Left renal pelvis (tissue), 4 donors: Measurements from ENCODE around the gene TBC1D5. TPM values are rescaled to one million over a fixed set of nuclear protein-coding genes. Genes with fewer than 3 reads are reported as not detected.
"Not testable (repeated sequence)": the region's sequence is repeated elsewhere in the genome, so short reads cannot be mapped to it uniquely, and the experiment has no call there.

Source experiments
- DNase-seq, 4 donors: peaks; one replicate each; pipeline ENCODE4 v3.0.0-alpha.2; 2013; ENCODE audit warnings: low read depth in 4 of 4, low spot score in 3 of 4
- polyA plus RNA-seq, 4 donors: library from polyadenylated mRNA; unstranded; fragments of 120-200 nt; gene quantifications; one replicate each; pipeline ENCODE4 v1.2.1, GENCODE V29; 2013; ENCODE audit not compliant: insufficient read length in 4 of 4

TBC1D5 gene
- polyA plus RNA-seq, 4 donors = 43.0 to 58.2 (median 52.0) TPM

- DNase-seq = no peak
These were observed 17.5 kb downstream of the TBC1D5 start for GRCh38 chr3:17724948-17725347.

GRCh38 chr3:17724122-17724521 lies 18.3 kb downstream of the TBC1D5 start:
- no peak for DNase-seq

- no peak for DNase-seq
These were observed 25.0 kb downstream of the TBC1D5 start for GRCh38 chr3:17717411-17717810.

- no peak for DNase-seq
These were observed 28.0 kb downstream of the TBC1D5 start for GRCh38 chr3:17714473-17714872.

- no peak for DNase-seq
These were observed 33.1 kb downstream of the TBC1D5 start for GRCh38 chr3:17709236-17709810.

GRCh38 chr3:17707813-17708543 lies 34.5 kb downstream of the TBC1D5 start:
- no peak for DNase-seq

- DNase-seq = not testable (repeated sequence)
These were observed 36.4 kb downstream of the TBC1D5 start for GRCh38 chr3:17705991-17706390.

GRCh38 chr3:17699815-17700214 lies 42.6 kb downstream of the TBC1D5 start:
- DNase-seq = not testable (repeated sequence)

- not testable (repeated sequence) for DNase-seq
These were observed 46.8 kb downstream of the TBC1D5 start for GRCh38 chr3:17695665-17696064.

- not testable (repeated sequence) for DNase-seq
These were observed 48.8 kb downstream of the TBC1D5 start for GRCh38 chr3:17693670-17693999.

GRCh38 chr3:17692846-17693669 lies 49.4 kb downstream of the TBC1D5 start:
- not testable (repeated sequence) for DNase-seq

- no peak for DNase-seq
These were observed 54.9 kb downstream of the TBC1D5 start for GRCh38 chr3:17687566-17687965.

GRCh38 chr3:17686613-17687012 lies 55.8 kb downstream of the TBC1D5 start:
- no peak for DNase-seq

- no peak for DNase-seq
These were observed 58.8 kb downstream of the TBC1D5 start for GRCh38 chr3:17683542-17684207.

GRCh38 chr3:17680530-17680929 lies 61.9 kb downstream of the TBC1D5 start:
- DNase-seq = no peak

- no peak for DNase-seq
These were observed 64.2 kb downstream of the TBC1D5 start for GRCh38 chr3:17678116-17678741.

- DNase-seq = no peak
These were observed 68.2 kb downstream of the TBC1D5 start for GRCh38 chr3:17674082-17674686.

- DNase-seq = no peak
These were observed 69.9 kb downstream of the TBC1D5 start for GRCh38 chr3:17672506-17672905.

GRCh38 chr3:17670749-17671148 lies 71.7 kb downstream of the TBC1D5 start:
- no peak for DNase-seq

- no peak for DNase-seq
These were observed 77.5 kb downstream of the TBC1D5 start for GRCh38 chr3:17664923-17665322.
